SIG-M5 treated with dmso at 0.1 percent for 504 hours (cell line): ENCODE measurements around the gene PTPRG.

Experiments used
- DNase-seq: peaks from one replicate; lab custom pipeline; 2025; ENCODE audit not compliant: unreplicated experiment; lab: John Stamatoyannopoulos, UW

PTPRG gene

DNA sequence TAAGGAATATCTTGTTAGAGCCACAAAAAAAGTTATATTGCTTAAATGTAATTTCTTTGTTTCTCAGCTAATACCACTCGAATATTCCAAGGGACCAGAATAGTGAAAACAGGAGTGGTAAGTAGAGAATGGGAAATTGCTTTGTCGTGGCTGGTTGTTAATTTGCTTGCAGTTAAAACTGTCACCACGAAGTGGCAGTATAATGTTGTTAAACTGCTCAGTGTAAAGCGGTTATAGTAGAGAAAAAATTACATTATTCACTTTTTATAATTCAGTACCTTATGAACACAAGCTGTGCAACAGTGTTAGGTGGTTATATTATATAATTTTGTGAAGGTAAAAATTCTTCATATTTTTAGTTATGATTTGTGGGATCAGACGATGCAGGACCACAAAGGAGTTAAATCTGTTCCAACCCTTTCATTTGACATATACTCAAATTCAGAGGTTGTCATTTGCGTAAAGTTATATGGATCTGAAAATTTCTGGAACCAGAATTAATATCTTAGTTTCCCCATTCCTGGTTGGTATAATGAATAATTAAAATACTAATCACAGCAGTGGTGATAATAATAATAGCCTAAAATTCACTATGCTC is 640.2 kb downstream of the PTPRG start:
- DNase-seq = peak; percentile 75

- DNase-seq = no peak
Measured at GRCh38 chr3:62203152-62203551, 641.8 kb downstream of the PTPRG start.

- no peak for DNase-seq
Measured at GRCh38 chr3:62203561-62203960, 642.2 kb downstream of the PTPRG start.

DNA sequence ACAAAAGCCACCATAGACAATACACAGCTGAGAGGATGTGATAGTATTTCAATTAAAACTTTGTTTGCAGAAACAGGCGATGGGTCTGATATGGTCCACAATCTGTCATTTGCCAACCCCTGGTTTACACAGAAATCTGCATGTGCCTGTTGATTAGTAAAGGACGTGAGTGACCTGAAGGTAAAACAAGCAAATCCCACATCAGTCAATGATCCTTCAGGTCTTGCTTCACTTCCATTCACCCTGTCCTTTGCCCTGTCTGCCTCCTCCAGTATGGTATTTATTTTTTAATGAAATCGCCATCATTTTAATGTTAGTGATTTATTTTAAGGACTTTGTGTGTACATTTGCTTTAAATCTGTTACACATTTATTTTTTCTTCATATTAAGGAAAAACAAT is 645.8 kb downstream of the PTPRG start:
- DNase-seq = no peak

DNA sequence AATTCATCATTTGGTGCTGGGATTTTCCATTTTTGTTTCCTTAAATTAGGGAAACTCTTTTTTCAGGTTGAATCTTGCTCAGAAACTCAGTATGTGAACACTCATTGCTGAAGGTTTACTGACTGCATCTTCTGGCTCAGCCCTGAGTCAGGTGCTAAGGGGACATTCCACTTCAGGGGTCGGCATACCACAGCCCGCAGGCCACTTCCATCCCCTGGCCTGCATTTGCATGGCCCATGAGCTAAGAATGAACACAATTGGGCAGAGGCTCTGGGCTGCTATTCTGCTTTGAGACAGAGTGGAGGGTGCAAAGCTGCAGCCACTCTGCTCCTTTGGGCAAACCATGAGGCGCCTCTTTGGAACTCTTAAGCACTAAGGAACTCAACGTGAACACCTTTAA is 647.0 kb downstream of the PTPRG start:
- DNase-seq = no peak

DNA sequence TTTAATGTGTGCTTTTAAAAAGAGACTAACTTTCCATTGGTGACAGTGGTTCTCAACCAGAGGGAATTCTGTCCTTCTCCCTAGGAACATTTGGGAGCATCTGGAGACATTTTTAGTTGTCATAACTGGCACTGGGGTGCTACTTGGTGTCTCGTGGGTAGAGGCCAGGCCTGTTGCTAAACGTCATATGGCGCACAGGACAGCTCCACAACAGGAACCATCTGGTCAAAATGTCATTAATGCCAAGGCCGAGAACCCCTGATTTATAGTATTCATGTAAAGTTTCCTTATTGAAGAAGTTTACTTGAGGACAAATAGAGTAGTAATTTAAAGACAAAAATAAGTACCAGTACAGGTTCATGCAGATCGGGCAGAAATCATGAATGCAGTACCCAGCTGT is 647.7 kb downstream of the PTPRG start:
- no peak for DNase-seq

DNA sequence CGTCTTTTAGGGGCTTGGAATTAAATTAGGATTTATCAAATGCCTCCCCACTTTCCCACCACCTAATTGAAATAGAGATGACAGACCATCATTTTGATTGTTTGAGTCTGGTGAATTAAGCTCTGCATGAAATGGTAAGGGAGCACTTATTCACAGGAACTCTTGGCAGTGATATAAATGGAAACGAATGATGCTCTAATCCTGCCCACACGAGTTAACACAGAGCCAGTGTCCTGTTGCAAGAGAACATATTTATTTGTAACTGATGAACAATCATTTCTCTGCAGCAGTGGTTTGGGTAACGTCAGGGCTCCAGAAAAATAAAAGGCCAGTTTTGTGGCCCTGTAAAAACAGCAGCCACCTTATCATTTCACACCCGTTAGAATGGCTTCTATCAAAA is 648.6 kb downstream of the PTPRG start:
- no peak for DNase-seq

- peak; percentile 41 for DNase-seq
Measured at GRCh38 chr3:62211675-62212429, 650.5 kb downstream of the PTPRG start.

DNA sequence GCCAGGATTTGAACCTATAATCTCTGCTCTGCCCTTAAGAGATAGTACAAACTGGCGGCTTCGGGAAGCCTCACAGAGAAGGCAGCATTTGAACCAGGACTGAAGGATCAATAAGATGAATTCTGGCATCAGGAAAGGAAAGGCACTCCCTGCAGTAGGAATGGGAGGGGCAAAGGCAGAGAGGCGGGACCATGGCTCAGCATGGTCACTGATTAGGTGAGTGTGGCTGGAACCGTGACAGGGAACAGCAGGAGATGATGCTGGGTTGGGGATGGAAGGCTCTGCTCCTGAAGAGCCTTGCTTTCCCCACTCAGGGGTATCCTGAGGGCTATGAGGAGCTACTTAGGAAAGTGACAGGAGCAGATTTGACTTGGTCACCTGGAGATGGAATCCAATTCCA is 653.5 kb downstream of the PTPRG start:
- no peak for DNase-seq

GRCh38 chr3:62220616-62221015 is 659.2 kb downstream of the PTPRG start:
- DNase-seq = no peak

GRCh38 chr3:62225051-62225450 is 663.7 kb downstream of the PTPRG start:
- DNase-seq = no peak

DNA sequence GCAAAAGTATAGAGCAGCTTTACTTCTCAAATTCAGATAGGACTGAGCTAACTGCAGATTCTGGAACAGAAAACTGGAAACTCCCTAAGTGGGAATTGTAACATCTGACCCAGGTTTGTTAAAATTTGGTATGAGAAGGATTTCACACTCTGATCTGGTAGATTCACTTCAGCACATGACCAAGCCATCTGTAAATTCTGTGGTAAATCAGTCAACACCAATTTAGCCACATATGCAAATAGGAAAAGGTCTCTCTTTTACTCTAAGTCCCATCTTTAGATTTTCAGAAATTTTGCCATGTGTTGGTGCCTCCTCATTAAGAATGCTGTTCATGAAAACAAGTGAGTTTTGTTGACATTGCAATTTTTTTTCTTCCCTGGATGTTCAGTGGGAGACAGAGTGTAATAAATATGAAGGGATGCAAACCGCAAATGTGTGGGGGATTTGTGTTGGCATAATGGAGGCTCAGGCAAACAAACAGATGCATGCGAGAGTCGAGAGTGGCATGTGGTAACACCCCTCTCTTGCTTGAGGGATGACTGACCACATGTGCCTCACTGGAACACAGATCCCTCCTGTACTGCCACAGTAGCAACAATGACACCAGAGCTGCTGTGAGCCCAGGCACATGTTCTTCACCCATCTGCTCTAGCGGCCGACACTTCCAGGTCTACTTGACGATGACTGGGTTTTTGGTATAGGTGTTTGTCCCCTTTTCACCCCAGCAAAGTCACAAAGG is 665.4 kb downstream of the PTPRG start:
- no peak for DNase-seq

- DNase-seq = no peak
Measured at GRCh38 chr3:62228467-62228866, 667.1 kb downstream of the PTPRG start.

DNA sequence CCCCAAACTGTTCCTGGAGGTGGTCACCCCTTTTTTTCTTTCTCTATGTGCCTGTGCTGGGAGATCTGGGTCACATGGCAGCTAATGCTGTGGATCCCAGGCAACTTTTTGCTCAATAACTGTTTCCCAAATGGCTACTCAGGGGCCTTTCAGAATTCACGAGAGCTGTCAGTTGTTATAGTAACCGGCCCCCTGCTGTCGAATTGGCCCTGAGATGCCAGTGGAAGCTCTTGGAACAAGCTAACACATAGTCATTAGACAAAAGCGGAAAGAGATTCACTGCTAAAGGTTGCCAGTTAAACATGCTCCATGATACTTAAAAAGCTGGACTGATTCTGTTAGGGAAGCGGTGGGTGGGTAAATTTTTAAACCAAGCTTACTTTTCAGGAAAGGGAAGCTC is 667.8 kb downstream of the PTPRG start:
- DNase-seq = no peak

DNA sequence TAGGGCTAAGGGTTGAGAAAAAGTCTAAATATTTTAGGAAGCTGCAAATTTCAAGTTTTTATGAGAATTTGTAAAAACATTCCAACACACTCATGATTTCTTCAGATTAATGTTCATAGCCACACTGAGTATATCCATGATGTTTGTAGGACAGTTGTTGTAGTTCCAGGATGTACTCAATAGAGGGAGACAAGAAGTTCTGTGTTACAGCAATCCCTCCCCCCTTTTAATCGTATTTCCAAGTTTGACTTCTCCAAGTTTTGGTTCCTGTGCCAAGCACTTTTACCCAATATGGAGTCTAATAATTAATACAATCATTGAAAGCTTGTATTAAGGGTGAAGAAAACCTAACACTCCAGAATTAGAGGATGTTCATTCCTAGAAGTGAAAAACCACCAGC is 668.5 kb downstream of the PTPRG start:
- DNase-seq = peak; percentile 73

- DNase-seq = no peak
Measured at GRCh38 chr3:62233065-62233464, 671.7 kb downstream of the PTPRG start.

- DNase-seq = no peak
Measured at GRCh38 chr3:62236016-62236415, 674.6 kb downstream of the PTPRG start.

GRCh38 chr3:62237286-62237948 is 676.0 kb downstream of the PTPRG start:
- no peak for DNase-seq

DNA sequence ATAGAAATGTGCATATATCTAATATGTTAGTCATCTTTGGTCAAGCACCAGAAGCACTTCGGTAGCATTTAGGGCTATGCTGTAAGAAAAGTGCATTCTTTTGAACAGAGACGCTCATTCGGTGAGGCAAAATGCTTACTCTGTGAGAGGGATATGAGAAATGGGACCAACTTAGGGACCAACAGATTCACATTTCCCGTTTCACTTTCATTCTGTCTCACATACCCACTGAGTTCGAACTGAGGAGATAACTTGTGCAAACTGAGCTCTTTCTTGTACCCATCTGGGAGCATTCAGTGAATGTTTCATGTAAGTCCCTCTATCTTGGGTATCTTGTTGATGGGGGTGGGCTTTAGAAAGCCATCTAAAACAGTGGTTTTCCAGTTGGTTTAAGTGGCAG is 676.6 kb downstream of the PTPRG start:
- DNase-seq = no peak

GRCh38 chr3:62238431-62238830 is 677.1 kb downstream of the PTPRG start:
- DNase-seq = no peak

- DNase-seq = no peak
Measured at GRCh38 chr3:62241279-62241678, 679.9 kb downstream of the PTPRG start.
